ENCODE data around the gene ISOC2.

DNA sequence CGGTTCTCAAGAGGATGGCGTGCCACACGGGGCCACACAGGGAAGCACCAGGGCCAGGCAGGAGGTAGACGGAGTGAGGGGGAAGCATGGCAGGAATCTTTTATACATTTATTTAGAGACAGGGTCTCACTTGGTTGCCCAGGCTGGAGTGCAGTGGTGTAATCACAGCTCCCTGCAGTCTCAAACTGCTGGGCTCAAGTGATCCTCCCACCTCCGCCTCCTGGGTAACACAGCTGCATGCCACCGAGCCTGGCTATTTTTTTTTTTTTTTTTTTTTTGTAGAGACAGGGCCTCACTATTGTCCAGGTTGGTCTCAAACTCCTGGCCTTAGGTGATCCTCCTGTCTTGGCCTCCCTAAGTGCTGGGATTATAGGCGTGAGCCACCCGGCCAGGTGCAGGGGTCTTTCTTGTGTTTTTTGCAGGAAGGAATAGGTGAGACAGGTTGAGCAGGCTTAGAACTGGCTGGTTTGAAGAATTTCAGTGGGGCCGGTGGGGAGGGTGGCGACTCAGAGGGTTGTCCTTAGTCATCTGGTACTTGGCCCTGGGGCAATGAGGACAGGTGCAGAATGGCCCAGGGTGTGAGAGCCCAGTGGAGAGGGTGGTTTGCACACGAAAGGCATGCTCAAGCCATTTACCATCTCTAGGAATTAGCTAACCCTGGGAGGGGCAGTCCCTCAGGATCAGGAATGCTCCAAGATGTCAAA, 34.4 kb upstream of the ISOC2 start:
- TF ChIP-seq, protein P1, sequence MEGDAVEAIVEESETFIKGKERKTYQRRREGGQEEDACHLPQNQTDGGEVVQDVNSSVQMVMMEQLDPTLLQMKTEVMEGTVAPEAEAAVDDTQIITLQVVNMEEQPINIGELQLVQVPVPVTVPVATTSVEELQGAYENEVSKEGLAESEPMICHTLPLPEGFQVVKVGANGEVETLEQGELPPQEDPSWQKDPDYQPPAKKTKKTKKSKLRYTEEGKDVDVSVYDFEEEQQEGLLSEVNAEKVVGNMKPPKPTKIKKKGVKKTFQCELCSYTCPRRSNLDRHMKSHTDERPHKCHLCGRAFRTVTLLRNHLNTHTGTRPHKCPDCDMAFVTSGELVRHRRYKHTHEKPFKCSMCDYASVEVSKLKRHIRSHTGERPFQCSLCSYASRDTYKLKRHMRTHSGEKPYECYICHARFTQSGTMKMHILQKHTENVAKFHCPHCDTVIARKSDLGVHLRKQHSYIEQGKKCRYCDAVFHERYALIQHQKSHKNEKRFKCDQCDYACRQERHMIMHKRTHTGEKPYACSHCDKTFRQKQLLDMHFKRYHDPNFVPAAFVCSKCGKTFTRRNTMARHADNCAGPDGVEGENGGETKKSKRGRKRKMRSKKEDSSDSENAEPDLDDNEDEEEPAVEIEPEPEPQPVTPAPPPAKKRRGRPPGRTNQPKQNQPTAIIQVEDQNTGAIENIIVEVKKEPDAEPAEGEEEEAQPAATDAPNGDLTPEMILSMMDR (IDR thresholded peaks at IDR 0.05): no peak
- TF ChIP-seq CHD2 (IDR thresholded peaks at IDR 0.05; ENCODE audit: low read length, partially characterized antibody): no peak

Measured in A549 (cell line).